Lower leg skin (tissue), 4 donors: ENCODE measurements around the gene TNFRSF6B. TPM values are rescaled to one million over a fixed set of nuclear protein-coding genes. Genes with fewer than 3 reads are reported as not detected.

ENCODE experiments used
- DNase-seq, 2 donors: peaks; one replicate each; pipeline ENCODE4 v3.0.0-alpha.2; 2019; ENCODE audit warnings: low spot score in 2 of 2
- H3K4me3 ChIP-seq: fragments of 200-600 bp; sonication (generic); 2 replicates; pipeline ENCODE4 v1.5.1; 2017; ENCODE audit warnings: mild to moderate bottlenecking, low read depth; ENCODE audit not compliant: poor library complexity, severe bottlenecking
- POLR2A ChIP-seq, 2 donors: fragments of 450-650 bp; IDR thresholded peaks; one replicate each; pipeline ENCODE4 v1.6.1; 2016 to 2017; ENCODE audit warnings: antibody characterized with exemption in 2 of 2, mild to moderate bottlenecking in 1 of 2, moderate library complexity in 1 of 2
- WGBS, 2 donors: methylation state at CpG; one replicate each; pipeline ENCODE4 v1.1.5; 2018; 5-methylcytosine and 5-hydroxymethylcytosine counted together
- intact Hi-C: fragments of 100-400 bp; cut with DNase I; formaldehyde crosslinking; loops from one replicate; pipeline ENCODE4 v1.15.0; 2023; ENCODE audit warnings: low total_unique reads
- total RNA-seq, 4 donors: library from RNA; depleted of rRNA; stranded (reverse); fragments of >200 nt; gene quantifications; one replicate each; pipeline ENCODE4 v1.1.0, GENCODE V29; 2016
- TF ChIP-seq, protein P1 (sequence below), 3 donors: fragments of 450-650 bp; IDR thresholded peaks; one replicate each; pipeline ENCODE4 v1.5.1; 2016; ENCODE audit warnings: antibody characterized with exemption in 3 of 3, mild to moderate bottlenecking in 3 of 3, moderate library complexity in 2 of 3

TNFRSF6B gene
- total RNA-seq, 4 donors from 2014 or later = 3.0 to 49.5 (median 12.1) TPM

- intact Hi-C loops = no loop called here
- TF ChIP-seq, protein P1, sequence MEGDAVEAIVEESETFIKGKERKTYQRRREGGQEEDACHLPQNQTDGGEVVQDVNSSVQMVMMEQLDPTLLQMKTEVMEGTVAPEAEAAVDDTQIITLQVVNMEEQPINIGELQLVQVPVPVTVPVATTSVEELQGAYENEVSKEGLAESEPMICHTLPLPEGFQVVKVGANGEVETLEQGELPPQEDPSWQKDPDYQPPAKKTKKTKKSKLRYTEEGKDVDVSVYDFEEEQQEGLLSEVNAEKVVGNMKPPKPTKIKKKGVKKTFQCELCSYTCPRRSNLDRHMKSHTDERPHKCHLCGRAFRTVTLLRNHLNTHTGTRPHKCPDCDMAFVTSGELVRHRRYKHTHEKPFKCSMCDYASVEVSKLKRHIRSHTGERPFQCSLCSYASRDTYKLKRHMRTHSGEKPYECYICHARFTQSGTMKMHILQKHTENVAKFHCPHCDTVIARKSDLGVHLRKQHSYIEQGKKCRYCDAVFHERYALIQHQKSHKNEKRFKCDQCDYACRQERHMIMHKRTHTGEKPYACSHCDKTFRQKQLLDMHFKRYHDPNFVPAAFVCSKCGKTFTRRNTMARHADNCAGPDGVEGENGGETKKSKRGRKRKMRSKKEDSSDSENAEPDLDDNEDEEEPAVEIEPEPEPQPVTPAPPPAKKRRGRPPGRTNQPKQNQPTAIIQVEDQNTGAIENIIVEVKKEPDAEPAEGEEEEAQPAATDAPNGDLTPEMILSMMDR (IDR thresholded peaks at IDR 0.05) = no peak
- TF ChIP-seq POLR2A (IDR thresholded peaks at IDR 0.05) = no peak
- 94% methylated on average over 15 to 17 of the region's 18 CpGs for WGBS, 2 donors
- DNase-seq = no peak
- H3K4me3 ChIP-seq = no peak overlapping the region
Measured at GRCh38 chr20:63733579-63734081, 37.2 kb downstream of the TNFRSF6B start.

DNA sequence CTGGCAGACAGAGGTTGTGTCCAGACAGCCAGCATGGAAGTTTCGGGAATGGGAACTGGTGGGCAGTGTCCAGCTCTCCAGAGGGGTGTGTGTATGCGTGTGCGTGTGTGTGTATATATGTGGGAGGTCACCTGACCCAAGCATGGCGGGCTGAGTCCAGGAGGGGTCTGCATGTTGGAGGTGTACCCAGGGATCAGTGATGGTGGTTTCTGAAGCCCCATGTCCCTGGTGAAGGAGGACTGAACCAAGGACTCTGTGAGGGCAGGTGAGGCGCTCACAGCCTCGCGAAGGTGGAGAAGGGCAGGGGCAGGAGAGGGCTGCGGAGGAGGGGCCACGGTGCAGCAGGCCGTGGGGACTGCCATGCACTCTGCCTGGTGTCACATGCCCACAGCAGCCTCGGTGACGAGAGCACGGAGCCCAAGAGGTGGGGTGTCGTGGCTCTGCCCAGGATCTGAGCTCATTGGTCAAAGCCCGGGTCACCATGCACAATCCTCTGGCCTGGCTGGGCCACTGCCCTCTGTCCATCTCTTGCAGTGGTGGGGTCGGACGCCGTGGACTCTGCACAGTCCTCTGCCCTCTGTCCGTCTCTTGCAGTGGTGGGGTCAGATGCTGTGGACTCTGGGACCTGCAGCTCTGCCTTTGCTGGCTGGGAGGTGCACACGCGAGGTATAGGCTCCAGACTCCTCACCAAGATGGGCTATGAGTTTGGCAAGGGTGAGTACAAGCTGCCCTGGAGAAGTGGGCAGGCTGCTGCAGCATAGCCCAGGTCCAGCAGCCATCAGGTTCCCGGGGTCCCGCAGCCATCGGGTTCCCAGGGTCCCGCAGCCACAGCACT is 37.9 kb downstream of the TNFRSF6B start:
- 89% methylated on average over 21 to 25 of the region's 25 CpGs for WGBS, 2 donors
- no peak for DNase-seq
- intact Hi-C loops = no loop called here
- no peak for TF ChIP-seq POLR2A (IDR thresholded peaks at IDR 0.05)
- TF ChIP-seq, protein P1 (IDR thresholded peaks at IDR 0.05) = no peak
- no peak overlapping the region for H3K4me3 ChIP-seq

- no peak for TF ChIP-seq POLR2A (IDR thresholded peaks at IDR 0.05)
- TF ChIP-seq, protein P1 (IDR thresholded peaks at IDR 0.05) = no peak
- no peak for DNase-seq
- 86 to 88% methylated on average over 34 to 47 of the region's 48 CpGs for WGBS, 2 donors
- no peak overlapping the region for H3K4me3 ChIP-seq
- intact Hi-C loops = no loop called here
Measured at GRCh38 chr20:63734946-63735858, 38.8 kb downstream of the TNFRSF6B start.

- intact Hi-C loops = no loop called here
- 67 to 75% methylated on average over 21 to 29 of the region's 31 CpGs for WGBS, 2 donors
- no peak within 1 kb of the TSS for H3K4me3 ChIP-seq
- DNase-seq = peak in 1 of 2 donors; percentile 88
- no peak for TF ChIP-seq POLR2A (IDR thresholded peaks at IDR 0.05)
- TF ChIP-seq, protein P1 (IDR thresholded peaks at IDR 0.05) = no peak
Measured at GRCh38 chr20:63735859-63736718, 39.6 kb downstream of the TNFRSF6B start, which contains the start of gene LIME1. LIME1 (plus strand) TSS chr20:63736664; CDS start chr20:63737550, 886 bp downstream.
